ENCODE data around the gene ATF3. TPM values are rescaled to one million over a fixed set of nuclear protein-coding genes. Genes with fewer than 3 reads are reported as not detected.

Gene ATF3
- total and polyA plus RNA-seq, 2 experiments from 2014 or later, result 5.4 to 9.9 TPM

DNA sequence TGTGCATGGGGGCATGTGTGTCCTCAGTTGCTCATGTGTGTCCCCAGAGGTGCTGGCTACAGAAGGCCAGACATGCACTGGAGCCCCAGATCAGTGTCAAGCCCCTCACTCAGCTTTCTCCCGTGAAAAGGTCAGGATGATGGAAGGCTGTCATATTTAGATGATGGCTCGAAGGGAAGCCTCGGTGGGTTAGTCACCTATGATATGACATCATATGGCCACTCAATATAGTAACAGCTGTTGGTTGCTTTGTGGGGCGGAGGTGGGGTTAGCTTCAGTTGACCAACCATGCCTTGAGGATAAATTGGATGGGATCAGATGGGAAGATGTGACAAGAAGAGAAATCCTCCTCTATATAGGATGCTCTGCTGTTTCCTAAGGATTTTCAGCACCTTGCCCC lies 43.5 kb upstream of the ATF3 start:
- TF ChIP-seq, protein P1, sequence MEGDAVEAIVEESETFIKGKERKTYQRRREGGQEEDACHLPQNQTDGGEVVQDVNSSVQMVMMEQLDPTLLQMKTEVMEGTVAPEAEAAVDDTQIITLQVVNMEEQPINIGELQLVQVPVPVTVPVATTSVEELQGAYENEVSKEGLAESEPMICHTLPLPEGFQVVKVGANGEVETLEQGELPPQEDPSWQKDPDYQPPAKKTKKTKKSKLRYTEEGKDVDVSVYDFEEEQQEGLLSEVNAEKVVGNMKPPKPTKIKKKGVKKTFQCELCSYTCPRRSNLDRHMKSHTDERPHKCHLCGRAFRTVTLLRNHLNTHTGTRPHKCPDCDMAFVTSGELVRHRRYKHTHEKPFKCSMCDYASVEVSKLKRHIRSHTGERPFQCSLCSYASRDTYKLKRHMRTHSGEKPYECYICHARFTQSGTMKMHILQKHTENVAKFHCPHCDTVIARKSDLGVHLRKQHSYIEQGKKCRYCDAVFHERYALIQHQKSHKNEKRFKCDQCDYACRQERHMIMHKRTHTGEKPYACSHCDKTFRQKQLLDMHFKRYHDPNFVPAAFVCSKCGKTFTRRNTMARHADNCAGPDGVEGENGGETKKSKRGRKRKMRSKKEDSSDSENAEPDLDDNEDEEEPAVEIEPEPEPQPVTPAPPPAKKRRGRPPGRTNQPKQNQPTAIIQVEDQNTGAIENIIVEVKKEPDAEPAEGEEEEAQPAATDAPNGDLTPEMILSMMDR (IDR thresholded peaks at IDR 0.05; ENCODE audit: low read depth, low read length), result no peak
- no peaks in the 10 kb centered on the region for H3K9me3 ChIP-seq (ENCODE audit: low read depth)
- no peaks in the 10 kb centered on the region for H3K36me3 ChIP-seq
- H3K27me3 ChIP-seq, result peaks cover 2% of the 10 kb centered on the region
- no peak overlapping the region for H3K4me3 ChIP-seq
- no peaks in the 10 kb centered on the region for H3K4me1 ChIP-seq (ENCODE audit: low read depth)
- no peak for DNase-seq (ENCODE audit: low read depth in 1 of 2, low spot score in 1 of 2)
- H3K27ac ChIP-seq, result no peak overlapping the region

DNA sequence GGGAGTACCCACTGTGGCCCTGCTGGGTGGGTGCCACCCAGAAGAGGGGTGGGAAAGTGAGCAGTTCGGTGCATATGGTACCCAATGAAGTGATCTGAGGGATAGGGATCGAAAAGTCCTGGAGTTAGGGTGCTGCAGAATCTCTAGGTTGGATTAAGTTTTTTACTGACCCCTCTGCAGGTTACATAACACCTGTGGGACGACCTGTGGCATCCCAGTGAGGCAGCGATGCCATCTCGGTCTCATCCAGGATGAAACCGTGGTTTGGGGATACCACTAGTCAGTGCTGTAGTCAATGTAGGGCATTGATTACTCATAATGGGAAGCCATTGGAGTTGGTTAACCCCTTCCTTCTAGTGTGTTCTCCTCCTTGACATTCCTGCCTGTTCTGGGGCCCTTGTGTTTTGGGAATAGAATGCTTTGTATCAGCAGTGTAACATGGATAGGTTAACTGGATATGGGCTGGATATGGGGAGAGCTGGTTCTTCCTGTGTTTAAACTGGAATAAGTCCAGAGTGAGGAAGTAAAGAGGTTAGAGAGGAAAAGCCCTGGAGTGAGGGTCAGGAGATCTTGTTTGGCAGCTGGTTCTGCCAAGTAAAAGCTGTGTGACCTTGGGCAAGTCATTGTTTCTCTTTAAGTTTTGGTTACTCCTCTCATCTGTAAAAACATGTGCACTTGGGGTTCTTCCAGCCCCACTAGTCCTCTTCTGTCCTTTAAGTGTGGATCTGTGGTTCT lies 42.8 kb upstream of the ATF3 start:
- Histone ChIP-seq H3K4me3 (no peak overlapping the region), H3K27ac (no peak overlapping the region), H3K27me3 (peaks cover 2% of the 10 kb centered on the region), H3K36me3 (no peaks in the 10 kb centered on the region), H3K9me3 (ENCODE audit: low read depth) (no peaks in the 10 kb centered on the region), H3K4me1 (ENCODE audit: low read depth) (no peaks in the 10 kb centered on the region)
- TF ChIP-seq, protein P1 (IDR thresholded peaks at IDR 0.05; ENCODE audit: low read depth, low read length), result no peak
- DNase-seq (ENCODE audit: low read depth in 1 of 2, low spot score in 1 of 2), result no peak

- DNase-seq (ENCODE audit: low read depth in 1 of 2, low spot score in 1 of 2), result peak in 1 of 2 donors; percentile 69
- H3K36me3 ChIP-seq, result no peaks in the 10 kb centered on the region
- TF ChIP-seq, protein P1 (IDR thresholded peaks at IDR 0.05; ENCODE audit: low read depth, low read length), result no peak
- no peak overlapping the region for H3K27ac ChIP-seq
- H3K4me3 ChIP-seq, result no peak overlapping the region
- H3K27me3 ChIP-seq, result peaks cover 2% of the 10 kb centered on the region
- H3K9me3 ChIP-seq (ENCODE audit: low read depth), result no peaks in the 10 kb centered on the region
- H3K4me1 ChIP-seq (ENCODE audit: low read depth), result no peaks in the 10 kb centered on the region
Observed at GRCh38 chr1:212566522-212567479, 41.8 kb upstream of the ATF3 start.

GRCh38 chr1:212567638-212568037 lies 40.9 kb upstream of the ATF3 start:
- no peaks in the 10 kb centered on the region for H3K36me3 ChIP-seq
- H3K4me1 ChIP-seq (ENCODE audit: low read depth), result no peaks in the 10 kb centered on the region
- H3K27ac ChIP-seq, result no peak overlapping the region
- TF ChIP-seq, protein P1 (IDR thresholded peaks at IDR 0.05; ENCODE audit: low read depth, low read length), result no peak
- DNase-seq (ENCODE audit: low read depth in 1 of 2, low spot score in 1 of 2), result no peak
- no peaks in the 10 kb centered on the region for H3K9me3 ChIP-seq (ENCODE audit: low read depth)
- H3K27me3 ChIP-seq, result peaks cover 2% of the 10 kb centered on the region
- no peak overlapping the region for H3K4me3 ChIP-seq

GRCh38 chr1:212568978-212569537 lies 39.5 kb upstream of the ATF3 start:
- no peak for DNase-seq (ENCODE audit: low read depth in 1 of 2, low spot score in 1 of 2)
- H3K9me3 ChIP-seq (ENCODE audit: low read depth), result no peaks in the 10 kb centered on the region
- H3K27ac ChIP-seq, result no peak overlapping the region
- peaks cover 2% of the 10 kb centered on the region for H3K27me3 ChIP-seq
- no peaks in the 10 kb centered on the region for H3K4me1 ChIP-seq (ENCODE audit: low read depth)
- TF ChIP-seq, protein P1 (IDR thresholded peaks at IDR 0.05; ENCODE audit: low read depth, low read length), result no peak
- no peak overlapping the region for H3K4me3 ChIP-seq
- no peaks in the 10 kb centered on the region for H3K36me3 ChIP-seq
